Bone marrow (tissue), 2 donors: ENCODE results near the gene CARHSP1.
A peak's percentile ranks its signal among the peaks of the same experiment; 100 is the strongest.
"Not testable (repeated sequence)": the region's sequence is repeated elsewhere in the genome, so short reads cannot be mapped to it uniquely, and the experiment has no call there.

Experiments used
- DNase-seq, 2 donors: peaks; one replicate each; lab custom pipeline; 2025; lab: John Stamatoyannopoulos, UW

Gene CARHSP1

GRCh38 chr16:8868416-8869211 is at the start of gene CARHSP1:
TSS of gene CARHSP1 (minus strand) at chr16:8869006. CDS start at chr16:8859328, 9,678 bp downstream.
- DNase-seq, result peak; percentile 80 to 96

GRCh38 chr16:8917336-8917735 is 48.5 kb upstream of the CARHSP1 start:
- not testable (repeated sequence) for DNase-seq

- DNase-seq, result no peak
Measured at GRCh38 chr16:8916541-8917225, 47.9 kb upstream of the CARHSP1 start.

GRCh38 chr16:8915722-8916301 is 47.0 kb upstream of the CARHSP1 start:
- no peak for DNase-seq

GRCh38 chr16:8914098-8914497 is 45.3 kb upstream of the CARHSP1 start:
- no peak for DNase-seq

- DNase-seq, result no peak
Measured at GRCh38 chr16:8912793-8913192, 44.0 kb upstream of the CARHSP1 start.

GRCh38 chr16:8910811-8911210 is 42.0 kb upstream of the CARHSP1 start:
- DNase-seq, result no peak

GRCh38 chr16:8908810-8909468 is 40.1 kb upstream of the CARHSP1 start:
- no peak for DNase-seq

- no peak for DNase-seq
Measured at GRCh38 chr16:8907096-8907495, 38.3 kb upstream of the CARHSP1 start.

GRCh38 chr16:8905795-8906591 is 37.2 kb upstream of the CARHSP1 start:
- DNase-seq, result no peak

GRCh38 chr16:8905168-8905762 is 36.5 kb upstream of the CARHSP1 start:
- DNase-seq, result peak in 1 of 2 donors; percentile 9

- DNase-seq, result no peak
Measured at GRCh38 chr16:8904018-8904430, 35.2 kb upstream of the CARHSP1 start.

GRCh38 chr16:8903004-8903403 is 34.2 kb upstream of the CARHSP1 start:
- DNase-seq, result no peak

GRCh38 chr16:8901320-8901861 is 32.6 kb upstream of the CARHSP1 start:
- DNase-seq, result no peak

GRCh38 chr16:8900343-8900742 is 31.5 kb upstream of the CARHSP1 start:
- DNase-seq, result no peak

GRCh38 chr16:8899709-8900317 is 31.0 kb upstream of the CARHSP1 start:
- no peak for DNase-seq

- DNase-seq, result no peak
Measured at GRCh38 chr16:8898660-8899318, 30.0 kb upstream of the CARHSP1 start.

- DNase-seq, result no peak
Measured at GRCh38 chr16:8894736-8895334, 26.0 kb upstream of the CARHSP1 start.

GRCh38 chr16:8893976-8894690 is 25.3 kb upstream of the CARHSP1 start:
- no peak for DNase-seq
